CD14-positive monocyte (primary cell): Measurements from ENCODE around the gene CLBA1. TPM values are rescaled to one million over a fixed set of nuclear protein-coding genes. Genes with fewer than 3 reads are reported as not detected.

ENCODE experiments used
- DNase-seq, 3 donors: peaks; one replicate each; pipeline ENCODE4 v3.0.0-alpha.2; 2011 to 2022
- H2AFZ ChIP-seq: 2 replicates; pipeline ENCODE4 v1.6.0; 2012; ENCODE audit warnings: mild to moderate bottlenecking, low read depth, low read length, inconsistent platforms; ENCODE audit not compliant: insufficient read depth, poor library complexity, severe bottlenecking
- H3K27ac ChIP-seq, 2 donors: 1 replicate in 1 of 2; 2 replicates in 1 of 2; pipeline ENCODE4 v1.5.1; 2012 to 2013; ENCODE audit warnings: low read length in 2 of 2, control low read depth in 1 of 2, inconsistent platforms in 1 of 2, low read depth in 1 of 2, mild to moderate bottlenecking in 1 of 2
- H3K27me3 ChIP-seq, 2 donors: one replicate each; pipeline versions ENCODE4 v1.6.0 to v1.6.1; 2011 to 2013; ENCODE audit warnings: low read length in 2 of 2; ENCODE audit not compliant: control insufficient read depth in 2 of 2, insufficient read depth in 2 of 2
- H3K36me3 ChIP-seq, 2 donors: replicated peaks in 1 of 2; 1 replicate in 1 of 2; 2 replicates in 1 of 2; pipeline versions ENCODE4 v1.5.1 to v1.6.1; 2012 to 2013; ENCODE audit warnings: low read length in 2 of 2, control low read depth in 1 of 2, inconsistent platforms in 1 of 2, mild to moderate bottlenecking in 1 of 2; ENCODE audit not compliant: insufficient read depth in 2 of 2, control insufficient read depth in 1 of 2
- H3K4me1 ChIP-seq, 2 donors: 1 replicate in 1 of 2; 2 replicates in 1 of 2; pipeline versions ENCODE4 v1.5.1 to v1.6.1; 2012 to 2013; ENCODE audit warnings: low read length in 2 of 2, control low read depth in 1 of 2, inconsistent platforms in 1 of 2, mild to moderate bottlenecking in 1 of 2, moderate library complexity in 1 of 2; ENCODE audit not compliant: insufficient read depth in 2 of 2, control insufficient read depth in 1 of 2
- H3K4me2 ChIP-seq: replicated peaks from 2 replicates; pipeline ENCODE3; 2012; ENCODE audit warnings: low read length, moderate library complexity, mild to moderate bottlenecking; ENCODE audit not compliant: poor library complexity, severe bottlenecking; ENCODE audit errors: extremely low read depth
- H3K4me3 ChIP-seq, 3 experiments: fragments of 200-600 bp in 1 of 3; sonication (generic) in 1 of 3; replicated peaks in 1 of 3; 1 replicate in 2 of 3; 2 replicates in 1 of 3; pipeline ENCODE4 v1.5.1; 2011 to 2013; ENCODE audit warnings: low read length in 3 of 3, mild to moderate bottlenecking in 3 of 3, control low read depth in 2 of 3, low read depth in 2 of 3, inconsistent platforms in 1 of 3, moderate library complexity in 1 of 3
- H3K79me2 ChIP-seq: 2 replicates; pipeline ENCODE4 v1.6.0; 2012; ENCODE audit warnings: mild to moderate bottlenecking, control low read depth, inconsistent platforms, low read length, moderate library complexity; ENCODE audit not compliant: insufficient read depth
- H3K9ac ChIP-seq: 2 replicates; pipeline ENCODE4 v1.6.0; 2017; ENCODE audit warnings: low read length, mild to moderate bottlenecking; ENCODE audit not compliant: insufficient read depth, poor library complexity, severe bottlenecking
- H3K9me3 ChIP-seq, 2 donors: replicated peaks in 1 of 2; 1 replicate in 1 of 2; 2 replicates in 1 of 2; pipeline versions ENCODE4 v1.5.1 to v1.6.1; 2012 to 2013; ENCODE audit warnings: low read length in 2 of 2, control low read depth in 1 of 2; ENCODE audit not compliant: control insufficient read depth in 1 of 2, insufficient read depth in 1 of 2
- H4K20me1 ChIP-seq: 2 replicates; pipeline ENCODE4 v1.6.0; 2012; ENCODE audit warnings: mild to moderate bottlenecking, low read length, control low read depth, moderate library complexity; ENCODE audit not compliant: insufficient read depth
- H3K27ac Mint-ChIP-seq, 7 donors: one replicate each; pipeline ENCODE4 v1.8.0; 2020; ENCODE audit warnings: mild to moderate bottlenecking in 7 of 7, mixed read lengths in 7 of 7, moderate library complexity in 6 of 7, inconsistent platforms in 2 of 7
- H3K27me3 Mint-ChIP-seq, 3 donors: one replicate each; pipeline ENCODE4 v1.8.0; 2021 to 2022; ENCODE audit warnings: low read depth in 3 of 3, mild to moderate bottlenecking in 3 of 3, mixed read lengths in 3 of 3, moderate library complexity in 3 of 3, inconsistent platforms in 1 of 3
- H3K36me3 Mint-ChIP-seq, 2 donors: one replicate each; pipeline ENCODE4 v1.8.0; 2020; ENCODE audit warnings: mixed read lengths in 2 of 2, inconsistent platforms in 1 of 2, mild to moderate bottlenecking in 1 of 2
- H3K4me1 Mint-ChIP-seq: one replicate; pipeline ENCODE4 v1.8.0; 2020; ENCODE audit warnings: mild to moderate bottlenecking, mixed read lengths
- H3K4me3 Mint-ChIP-seq, 2 donors: one replicate each; pipeline ENCODE4 v1.8.0; 2020; ENCODE audit warnings: mild to moderate bottlenecking in 2 of 2, mixed read lengths in 2 of 2, moderate library complexity in 1 of 2
- H3K9me3 Mint-ChIP-seq, 7 donors: one replicate each; pipeline ENCODE4 v1.8.0; 2020 to 2022; ENCODE audit warnings: mixed read lengths in 7 of 7, mild to moderate bottlenecking in 6 of 7, moderate library complexity in 6 of 7, inconsistent platforms in 2 of 7
- WGBS: methylation state at CpG from one replicate; pipeline ENCODE4 v1.1.5; 2013; ENCODE audit warnings: missing lambda C conversion rate; ENCODE audit not compliant: insufficient coverage; 5-methylcytosine and 5-hydroxymethylcytosine counted together
- intact Hi-C, 2 donors: fragments of 100-400 bp; cut with micrococcal nuclease; formaldehyde crosslinking; loops; one replicate each; pipeline versions ENCODE4 v1.15.0 to v1.15.1; 2023
- polyA plus RNA-seq, 3 donors: library from polyadenylated mRNA; depleted of rRNA in 1 of 3; unstranded in 2 of 3; stranded (reverse) in 1 of 3; fragments of 300-500 nt in 2 of 3; fragments of >200 nt in 1 of 3; fragmentation: Illumina TruSeq in 2 of 3; gene quantifications; 1 replicate in 2 of 3; 2 replicates in 1 of 3; pipeline ENCODE4 v1.2.3, GENCODE V29; 2012 to 2021
- TF ChIP-seq, protein P1 (sequence below): fragments of 200-600 bp; IDR thresholded peaks from one replicate; pipeline ENCODE4 v1.8.0; 2022; ENCODE audit warnings: antibody characterized with exemption, mild to moderate bottlenecking

Gene CLBA1
- polyA plus RNA-seq, 3 donors, result 0.62 to 0.76 (median 0.63) TPM

DNA sequence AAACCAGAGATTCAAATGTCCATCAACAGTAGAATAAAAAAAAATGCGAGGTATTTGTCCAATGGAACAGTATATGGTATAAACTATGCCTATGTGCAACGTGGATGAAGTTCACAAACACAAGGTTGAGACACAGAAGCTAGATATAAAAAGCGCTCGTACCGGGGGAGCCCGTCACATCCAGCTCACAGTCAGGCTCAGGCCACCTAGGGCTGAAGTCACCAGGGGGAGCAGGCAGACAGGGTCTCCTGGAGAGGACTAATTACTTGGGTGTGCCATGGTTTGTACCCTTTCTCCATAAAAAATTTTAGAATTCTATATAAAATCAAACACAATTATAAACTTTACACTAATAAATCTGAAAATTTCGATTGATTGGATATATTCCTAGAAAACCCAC is 21.0 kb upstream of the CLBA1 start:
- Histone ChIP-seq H3K27ac (no peak overlapping the region), H3K9me3 (no peaks in the 10 kb centered on the region), H2AFZ (no peak overlapping the region), H3K27me3 (peaks cover 2 to 23% of the 10 kb centered on the region in 2 donors), H3K9ac (no peak overlapping the region), H3K4me3 (no peak overlapping the region), H3K79me2 (no peaks in the 10 kb centered on the region), H3K4me1 (no peaks in the 10 kb centered on the region), H4K20me1 (no peaks in the 10 kb centered on the region), H3K36me3 (no peaks in the 10 kb centered on the region), H3K4me2 (no peak overlapping the region)
- H3K9me3 Mint-ChIP-seq, result peaks cover 0 to 3% (median 0%) of the 10 kb centered on the region in 7 donors
- WGBS, result 93% methylated on average over 5 of the region's 7 CpGs
- H3K27me3 Mint-ChIP-seq, result peaks cover 22 to 38% (median 32%) of the 10 kb centered on the region in 3 donors
- TF ChIP-seq, protein P1, sequence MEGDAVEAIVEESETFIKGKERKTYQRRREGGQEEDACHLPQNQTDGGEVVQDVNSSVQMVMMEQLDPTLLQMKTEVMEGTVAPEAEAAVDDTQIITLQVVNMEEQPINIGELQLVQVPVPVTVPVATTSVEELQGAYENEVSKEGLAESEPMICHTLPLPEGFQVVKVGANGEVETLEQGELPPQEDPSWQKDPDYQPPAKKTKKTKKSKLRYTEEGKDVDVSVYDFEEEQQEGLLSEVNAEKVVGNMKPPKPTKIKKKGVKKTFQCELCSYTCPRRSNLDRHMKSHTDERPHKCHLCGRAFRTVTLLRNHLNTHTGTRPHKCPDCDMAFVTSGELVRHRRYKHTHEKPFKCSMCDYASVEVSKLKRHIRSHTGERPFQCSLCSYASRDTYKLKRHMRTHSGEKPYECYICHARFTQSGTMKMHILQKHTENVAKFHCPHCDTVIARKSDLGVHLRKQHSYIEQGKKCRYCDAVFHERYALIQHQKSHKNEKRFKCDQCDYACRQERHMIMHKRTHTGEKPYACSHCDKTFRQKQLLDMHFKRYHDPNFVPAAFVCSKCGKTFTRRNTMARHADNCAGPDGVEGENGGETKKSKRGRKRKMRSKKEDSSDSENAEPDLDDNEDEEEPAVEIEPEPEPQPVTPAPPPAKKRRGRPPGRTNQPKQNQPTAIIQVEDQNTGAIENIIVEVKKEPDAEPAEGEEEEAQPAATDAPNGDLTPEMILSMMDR, result no peak
- no peak for DNase-seq
- H3K4me3 Mint-ChIP-seq, result no peak overlapping the region
- H3K4me1 Mint-ChIP-seq, result peaks cover 4% of the 10 kb centered on the region
- intact Hi-C loops, result no loop called here
- H3K27ac Mint-ChIP-seq, result no peak overlapping the region
- H3K36me3 Mint-ChIP-seq, result no peaks in the 10 kb centered on the region

DNA sequence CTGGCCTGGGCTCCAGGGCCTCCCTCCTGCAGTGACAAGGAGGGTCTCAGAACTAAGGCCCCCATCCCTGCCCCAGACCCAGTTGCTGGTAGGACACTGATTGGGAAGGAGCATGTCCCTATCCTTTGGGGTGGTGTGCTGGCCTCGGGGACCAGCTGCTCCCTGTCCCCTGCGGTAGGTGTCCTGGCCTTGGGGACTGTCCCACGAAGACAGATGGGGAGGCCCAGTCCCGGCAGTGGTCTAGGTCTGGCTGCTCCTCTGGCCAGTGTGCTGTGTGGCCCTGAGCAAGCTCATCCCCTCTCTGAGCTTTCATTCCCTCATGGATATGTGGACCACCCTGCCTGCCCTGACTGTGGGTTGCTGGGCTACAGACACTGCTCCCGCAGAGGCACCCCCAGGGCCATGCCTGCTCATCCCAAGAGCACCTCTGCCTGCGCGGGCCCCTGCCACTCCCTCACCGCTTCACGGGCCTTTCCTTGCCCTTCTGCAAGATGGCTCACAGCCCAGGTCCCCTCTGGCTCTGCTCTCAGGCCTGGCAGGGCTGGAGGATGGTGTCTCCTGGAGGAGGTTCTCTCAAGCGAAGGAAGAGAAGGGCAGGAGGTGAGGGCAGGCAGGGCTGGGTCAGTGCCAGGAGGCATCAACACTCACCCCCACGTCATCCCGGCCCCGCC is 19.9 kb upstream of the CLBA1 start:
- Histone ChIP-seq H4K20me1 (no peaks in the 10 kb centered on the region), H3K9me3 (no peaks in the 10 kb centered on the region), H3K36me3 (no peaks in the 10 kb centered on the region), H3K4me2 (no peak overlapping the region), H3K27ac (no peak overlapping the region), H3K79me2 (no peaks in the 10 kb centered on the region), H3K4me3 (no peak overlapping the region), H3K9ac (no peak overlapping the region), H3K27me3 (peaks cover 2 to 23% of the 10 kb centered on the region in 2 donors), H2AFZ (no peak overlapping the region), H3K4me1 (no peaks in the 10 kb centered on the region)
- intact Hi-C loops, result no loop called here
- Mint-ChIP-seq H3K4me1 (peaks cover 4% of the 10 kb centered on the region), H3K36me3 (no peaks in the 10 kb centered on the region), H3K9me3 (peaks cover 0 to 3% (median 0%) of the 10 kb centered on the region in 7 donors), H3K27me3 (peaks cover 19 to 39% (median 29%) of the 10 kb centered on the region in 3 donors), H3K4me3 (no peak overlapping the region), H3K27ac (no peak overlapping the region)
- TF ChIP-seq, protein P1, result no peak
- 87% methylated on average over 10 of the region's 13 CpGs for WGBS
- peak in 1 of 3 donors; percentile 2 for DNase-seq
